ENCODE results near the gene CTNNA3. TPM values are rescaled to one million over a fixed set of nuclear protein-coding genes. Genes with fewer than 3 reads are reported as not detected.

The CTNNA3 gene
- total RNA-seq, 1 experiment from 2014 or later, result not detected

DNA sequence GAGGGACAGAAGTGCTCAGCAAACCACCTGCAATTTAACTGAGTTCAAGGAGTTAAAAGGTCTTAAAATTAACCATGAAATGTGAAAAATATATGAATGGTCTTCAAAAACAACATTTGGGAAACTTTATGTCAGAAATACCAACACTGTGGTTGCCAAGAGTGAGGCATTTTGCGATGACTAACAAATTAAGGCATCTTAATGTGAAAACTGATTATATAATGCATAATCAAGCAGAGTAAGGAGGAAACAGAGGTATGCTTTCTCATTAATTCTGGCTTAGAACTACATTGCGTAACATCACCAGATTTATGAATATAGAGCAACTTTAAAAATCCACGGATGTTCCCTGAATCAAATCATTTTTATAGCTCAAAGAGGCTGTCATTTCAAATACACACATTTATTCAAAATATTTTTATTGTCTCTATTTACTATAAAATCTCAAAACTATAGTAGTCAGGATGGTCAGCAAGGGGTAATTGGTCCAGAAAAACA, 434.6 kb downstream of the CTNNA3 start:
- H3K27me3 ChIP-seq (ENCODE audit: low read length), result no peaks in the 10 kb centered on the region
- H3K79me2 ChIP-seq (ENCODE audit: low read length), result no peaks in the 10 kb centered on the region
- H3K4me2 ChIP-seq (ENCODE audit: low read depth, low read length, poor library complexity, severe bottlenecking), result no peak overlapping the region
- H3K36me3 ChIP-seq (ENCODE audit: insufficient read depth, low read length), result no peaks in the 10 kb centered on the region
- no peak overlapping the region for H3K9ac ChIP-seq (ENCODE audit: low read length)
- H3K4me3 ChIP-seq (ENCODE audit: low read length), result no peak overlapping the region
- no peaks in the 10 kb centered on the region for H3K9me2 ChIP-seq (replicated peaks; ENCODE audit: insufficient read depth, low read length)
- no peaks in the 10 kb centered on the region for H3K9me3 ChIP-seq (ENCODE audit: low read length)
- no peak overlapping the region for H3K27ac ChIP-seq (ENCODE audit: low read length)
- H2AFZ ChIP-seq (ENCODE audit: low read length), result no peak overlapping the region
- no peaks in the 10 kb centered on the region for H4K20me1 ChIP-seq (ENCODE audit: insufficient read depth, low read depth, low read length)
- no peak for DNase-seq
- H3K4me1 ChIP-seq (ENCODE audit: low read length), result peaks cover 9% of the 10 kb centered on the region

DNA sequence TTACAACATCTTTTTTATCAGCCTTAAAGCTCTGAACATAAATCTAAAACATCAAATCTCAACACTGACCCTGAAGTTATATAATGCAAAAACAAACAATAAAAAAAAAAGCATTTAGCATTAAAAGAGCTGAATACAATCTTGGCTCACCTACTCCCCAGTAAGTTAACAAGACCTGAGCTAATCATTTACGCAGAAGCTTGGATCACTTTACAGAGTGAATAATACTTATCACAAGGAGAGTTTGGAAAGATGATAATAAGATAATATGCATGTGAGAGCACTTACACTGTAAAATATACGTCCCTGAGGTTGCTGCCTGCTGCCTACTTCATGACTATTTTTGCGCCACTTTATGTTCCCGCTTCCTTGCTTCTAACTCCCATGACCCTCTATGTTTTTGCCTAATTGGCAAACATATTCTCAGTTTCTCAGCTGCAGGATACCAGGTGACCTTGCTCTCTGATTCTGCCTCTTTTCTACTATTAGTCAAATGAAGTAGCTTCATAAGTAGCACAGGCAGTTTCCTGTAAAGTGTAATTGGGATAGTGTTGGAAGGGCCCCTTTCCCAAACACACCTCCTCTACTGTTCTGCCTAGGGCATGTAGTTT, 436.6 kb downstream of the CTNNA3 start:
- DNase-seq, result no peak
- no peaks in the 10 kb centered on the region for H3K9me2 ChIP-seq (replicated peaks; ENCODE audit: insufficient read depth, low read length)
- no peaks in the 10 kb centered on the region for H3K27me3 ChIP-seq (ENCODE audit: low read length)
- H3K27ac ChIP-seq (ENCODE audit: low read length), result no peak overlapping the region
- H3K4me2 ChIP-seq (ENCODE audit: low read depth, low read length, poor library complexity, severe bottlenecking), result no peak overlapping the region
- H3K9ac ChIP-seq (ENCODE audit: low read length), result no peak overlapping the region
- H2AFZ ChIP-seq (ENCODE audit: low read length), result no peak overlapping the region
- H3K36me3 ChIP-seq (ENCODE audit: insufficient read depth, low read length), result no peaks in the 10 kb centered on the region
- peaks cover 9% of the 10 kb centered on the region for H3K4me1 ChIP-seq (ENCODE audit: low read length)
- no peaks in the 10 kb centered on the region for H3K9me3 ChIP-seq (ENCODE audit: low read length)
- H4K20me1 ChIP-seq (ENCODE audit: insufficient read depth, low read depth, low read length), result no peaks in the 10 kb centered on the region
- H3K4me3 ChIP-seq (ENCODE audit: low read length), result no peak overlapping the region
- no peaks in the 10 kb centered on the region for H3K79me2 ChIP-seq (ENCODE audit: low read length)

- DNase-seq, result no peak
- no peaks in the 10 kb centered on the region for H3K79me2 ChIP-seq (ENCODE audit: low read length)
- no peak overlapping the region for H2AFZ ChIP-seq (ENCODE audit: low read length)
- H4K20me1 ChIP-seq (ENCODE audit: insufficient read depth, low read depth, low read length), result no peaks in the 10 kb centered on the region
- no peak overlapping the region for H3K4me2 ChIP-seq (ENCODE audit: low read depth, low read length, poor library complexity, severe bottlenecking)
- no peaks in the 10 kb centered on the region for H3K9me2 ChIP-seq (replicated peaks; ENCODE audit: insufficient read depth, low read length)
- no peak overlapping the region for H3K9ac ChIP-seq (ENCODE audit: low read length)
- no peak overlapping the region for H3K4me3 ChIP-seq (ENCODE audit: low read length)
- H3K36me3 ChIP-seq (ENCODE audit: insufficient read depth, low read length), result no peaks in the 10 kb centered on the region
- H3K4me1 ChIP-seq (ENCODE audit: low read length), result peaks cover 4% of the 10 kb centered on the region
- H3K27ac ChIP-seq (ENCODE audit: low read length), result no peak overlapping the region
- no peaks in the 10 kb centered on the region for H3K27me3 ChIP-seq (ENCODE audit: low read length)
- H3K9me3 ChIP-seq (ENCODE audit: low read length), result no peaks in the 10 kb centered on the region
These were observed 438.4 kb downstream of the CTNNA3 start for GRCh38 chr10:67257427-67258144.

GRCh38 chr10:67257018-67257417, 439.0 kb downstream of the CTNNA3 start:
- Histone ChIP-seq H3K9ac (ENCODE audit: low read length) (no peak overlapping the region), H3K36me3 (ENCODE audit: insufficient read depth, low read length) (no peaks in the 10 kb centered on the region), H3K27me3 (ENCODE audit: low read length) (no peaks in the 10 kb centered on the region), H3K27ac (ENCODE audit: low read length) (no peak overlapping the region), H3K79me2 (ENCODE audit: low read length) (no peaks in the 10 kb centered on the region), H3K4me3 (ENCODE audit: low read length) (no peak overlapping the region), H4K20me1 (ENCODE audit: insufficient read depth, low read depth, low read length) (no peaks in the 10 kb centered on the region), H3K4me2 (ENCODE audit: low read depth, low read length, poor library complexity, severe bottlenecking) (no peak overlapping the region), H2AFZ (ENCODE audit: low read length) (no peak overlapping the region), H3K9me3 (ENCODE audit: low read length) (no peaks in the 10 kb centered on the region), H3K9me2 (replicated peaks; ENCODE audit: insufficient read depth, low read length) (no peaks in the 10 kb centered on the region), H3K4me1 (ENCODE audit: low read length) (no peaks in the 10 kb centered on the region)
- no peak for DNase-seq

- no peaks in the 10 kb centered on the region for H3K9me3 ChIP-seq (ENCODE audit: low read length)
- no peak overlapping the region for H2AFZ ChIP-seq (ENCODE audit: low read length)
- H3K27ac ChIP-seq (ENCODE audit: low read length), result no peak overlapping the region
- no peak overlapping the region for H3K4me2 ChIP-seq (ENCODE audit: low read depth, low read length, poor library complexity, severe bottlenecking)
- H3K9me2 ChIP-seq (replicated peaks; ENCODE audit: insufficient read depth, low read length), result no peaks in the 10 kb centered on the region
- H4K20me1 ChIP-seq (ENCODE audit: insufficient read depth, low read depth, low read length), result no peaks in the 10 kb centered on the region
- H3K27me3 ChIP-seq (ENCODE audit: low read length), result no peaks in the 10 kb centered on the region
- DNase-seq, result no peak
- H3K4me3 ChIP-seq (ENCODE audit: low read length), result no peak overlapping the region
- H3K9ac ChIP-seq (ENCODE audit: low read length), result no peak overlapping the region
- H3K79me2 ChIP-seq (ENCODE audit: low read length), result no peaks in the 10 kb centered on the region
- H3K4me1 ChIP-seq (ENCODE audit: low read length), result no peaks in the 10 kb centered on the region
- no peaks in the 10 kb centered on the region for H3K36me3 ChIP-seq (ENCODE audit: insufficient read depth, low read length)
These were observed 445.3 kb downstream of the CTNNA3 start for GRCh38 chr10:67250686-67251085.

DNA sequence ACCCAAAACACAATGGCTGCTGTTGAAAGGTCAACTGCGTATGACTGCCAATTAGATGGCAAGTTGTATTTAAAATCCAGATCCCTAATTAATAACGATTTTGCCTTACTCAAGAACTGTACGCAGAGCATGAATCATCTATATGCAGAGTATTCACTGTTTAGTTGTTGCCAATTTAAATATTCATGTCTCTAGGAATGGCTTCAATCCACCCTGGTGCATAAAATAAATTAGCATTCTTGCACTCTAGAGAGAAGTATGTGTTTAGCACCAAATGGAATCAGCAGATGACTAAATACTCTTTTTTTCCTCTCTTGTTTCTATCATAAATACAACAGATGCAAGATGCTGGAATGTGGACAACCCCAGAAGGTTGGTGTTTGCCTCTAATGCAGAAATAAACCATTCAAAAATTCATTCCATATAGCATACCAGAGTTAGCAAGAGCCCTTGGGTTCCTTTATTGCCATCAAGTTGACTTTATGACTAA, 449.9 kb downstream of the CTNNA3 start:
- H3K36me3 ChIP-seq (ENCODE audit: insufficient read depth, low read length), result no peaks in the 10 kb centered on the region
- H3K4me3 ChIP-seq (ENCODE audit: low read length), result no peak overlapping the region
- DNase-seq, result no peak
- no peak overlapping the region for H3K4me2 ChIP-seq (ENCODE audit: low read depth, low read length, poor library complexity, severe bottlenecking)
- H3K9me2 ChIP-seq (replicated peaks; ENCODE audit: insufficient read depth, low read length), result no peaks in the 10 kb centered on the region
- no peaks in the 10 kb centered on the region for H3K27me3 ChIP-seq (ENCODE audit: low read length)
- H4K20me1 ChIP-seq (ENCODE audit: insufficient read depth, low read depth, low read length), result no peaks in the 10 kb centered on the region
- H3K9me3 ChIP-seq (ENCODE audit: low read length), result no peaks in the 10 kb centered on the region
- H3K9ac ChIP-seq (ENCODE audit: low read length), result no peak overlapping the region
- no peak overlapping the region for H3K27ac ChIP-seq (ENCODE audit: low read length)
- H2AFZ ChIP-seq (ENCODE audit: low read length), result no peak overlapping the region
- no peaks in the 10 kb centered on the region for H3K79me2 ChIP-seq (ENCODE audit: low read length)
- H3K4me1 ChIP-seq (ENCODE audit: low read length), result no peaks in the 10 kb centered on the region

GRCh38 chr10:67242528-67242927, 453.5 kb downstream of the CTNNA3 start:
- H3K9me3 ChIP-seq (ENCODE audit: low read length), result no peaks in the 10 kb centered on the region
- H3K27ac ChIP-seq (ENCODE audit: low read length), result no peak overlapping the region
- DNase-seq, result no peak
- no peak overlapping the region for H3K9ac ChIP-seq (ENCODE audit: low read length)
- H3K36me3 ChIP-seq (ENCODE audit: insufficient read depth, low read length), result no peaks in the 10 kb centered on the region
- no peaks in the 10 kb centered on the region for H3K4me1 ChIP-seq (ENCODE audit: low read length)
- no peak overlapping the region for H3K4me3 ChIP-seq (ENCODE audit: low read length)
- H3K4me2 ChIP-seq (ENCODE audit: low read depth, low read length, poor library complexity, severe bottlenecking), result no peak overlapping the region
- H3K79me2 ChIP-seq (ENCODE audit: low read length), result no peaks in the 10 kb centered on the region
- no peaks in the 10 kb centered on the region for H4K20me1 ChIP-seq (ENCODE audit: insufficient read depth, low read depth, low read length)
- H3K9me2 ChIP-seq (replicated peaks; ENCODE audit: insufficient read depth, low read length), result no peaks in the 10 kb centered on the region
- H3K27me3 ChIP-seq (ENCODE audit: low read length), result no peaks in the 10 kb centered on the region
- no peak overlapping the region for H2AFZ ChIP-seq (ENCODE audit: low read length)

DNA sequence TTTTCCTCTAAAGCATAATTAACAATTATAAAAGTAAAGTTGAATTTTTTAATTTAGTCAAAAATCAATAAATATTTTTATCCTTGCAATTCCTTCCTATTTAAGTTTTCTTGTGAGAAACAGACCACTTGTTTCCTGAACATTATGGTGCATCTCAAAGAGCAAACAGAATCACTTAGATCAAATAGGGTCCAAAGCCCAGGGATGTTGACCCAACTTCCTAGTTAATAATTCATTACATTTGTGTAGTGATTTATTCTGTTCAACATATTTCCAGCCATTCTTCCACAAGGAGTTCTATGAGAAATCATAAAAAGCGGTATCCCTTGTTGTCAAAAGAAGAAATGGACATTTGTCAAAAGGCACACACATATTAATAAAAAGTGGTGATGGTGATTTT, 454.5 kb downstream of the CTNNA3 start:
- H3K9me3 ChIP-seq (ENCODE audit: low read length), result no peaks in the 10 kb centered on the region
- DNase-seq, result no peak
- no peaks in the 10 kb centered on the region for H3K4me1 ChIP-seq (ENCODE audit: low read length)
- no peak overlapping the region for H2AFZ ChIP-seq (ENCODE audit: low read length)
- no peak overlapping the region for H3K9ac ChIP-seq (ENCODE audit: low read length)
- no peaks in the 10 kb centered on the region for H4K20me1 ChIP-seq (ENCODE audit: insufficient read depth, low read depth, low read length)
- no peak overlapping the region for H3K27ac ChIP-seq (ENCODE audit: low read length)
- no peaks in the 10 kb centered on the region for H3K36me3 ChIP-seq (ENCODE audit: insufficient read depth, low read length)
- H3K9me2 ChIP-seq (replicated peaks; ENCODE audit: insufficient read depth, low read length), result no peaks in the 10 kb centered on the region
- H3K79me2 ChIP-seq (ENCODE audit: low read length), result no peaks in the 10 kb centered on the region
- H3K27me3 ChIP-seq (ENCODE audit: low read length), result no peaks in the 10 kb centered on the region
- no peak overlapping the region for H3K4me3 ChIP-seq (ENCODE audit: low read length)
- H3K4me2 ChIP-seq (ENCODE audit: low read depth, low read length, poor library complexity, severe bottlenecking), result no peak overlapping the region

Data from Karpas-422 (cell line).